NT2/D1 (cell line): ENCODE results near the gene ENPP1.
A peak's percentile ranks its signal among the peaks of the same experiment; 100 is the strongest.

Experiments used
- DNase-seq: peaks from one replicate; pipeline ENCODE4 v3.0.0-alpha.2; 2011; ENCODE audit warnings: low read depth, low spot score
- H3K27me3 ChIP-seq: 2 replicates; pipeline ENCODE4 v1.6.0; 2011; ENCODE audit warnings: mild to moderate bottlenecking; ENCODE audit not compliant: insufficient read length, insufficient read depth
- H3K36me3 ChIP-seq: 2 replicates; pipeline ENCODE4 v1.6.1; 2011; ENCODE audit warnings: mild to moderate bottlenecking, low read length, mixed read lengths; ENCODE audit not compliant: insufficient read depth, insufficient read length
- H3K4me1 ChIP-seq: 2 replicates; pipeline ENCODE4 v1.5.1; 2011; ENCODE audit not compliant: insufficient read depth, insufficient read length
- H3K4me3 ChIP-seq: 2 replicates; pipeline ENCODE4 v1.5.1; 2011; ENCODE audit warnings: low read depth; ENCODE audit not compliant: insufficient read length
- H3K9ac ChIP-seq: 2 replicates; pipeline ENCODE4 v1.6.0; 2011; ENCODE audit warnings: low read depth; ENCODE audit not compliant: insufficient read length
- H3K9me3 ChIP-seq: 2 replicates; pipeline ENCODE4 v1.5.1; 2011; ENCODE audit warnings: mild to moderate bottlenecking, low read length; ENCODE audit not compliant: insufficient read depth
- SUZ12 ChIP-seq: IDR thresholded peaks from 2 replicates; pipeline ENCODE4 v1.6.1; 2011; ENCODE audit not compliant: insufficient read length, insufficient read depth; ENCODE audit errors: extremely low read depth
- YY1 ChIP-seq: IDR thresholded peaks from 2 replicates; pipeline ENCODE4 v1.6.1; 2011; ENCODE audit not compliant: insufficient read length, insufficient read depth
- ZNF274 ChIP-seq: IDR thresholded peaks from 2 replicates; pipeline ENCODE4 v1.6.1; 2011; ENCODE audit warnings: mild to moderate bottlenecking, low read depth, low read length

Gene ENPP1

DNA sequence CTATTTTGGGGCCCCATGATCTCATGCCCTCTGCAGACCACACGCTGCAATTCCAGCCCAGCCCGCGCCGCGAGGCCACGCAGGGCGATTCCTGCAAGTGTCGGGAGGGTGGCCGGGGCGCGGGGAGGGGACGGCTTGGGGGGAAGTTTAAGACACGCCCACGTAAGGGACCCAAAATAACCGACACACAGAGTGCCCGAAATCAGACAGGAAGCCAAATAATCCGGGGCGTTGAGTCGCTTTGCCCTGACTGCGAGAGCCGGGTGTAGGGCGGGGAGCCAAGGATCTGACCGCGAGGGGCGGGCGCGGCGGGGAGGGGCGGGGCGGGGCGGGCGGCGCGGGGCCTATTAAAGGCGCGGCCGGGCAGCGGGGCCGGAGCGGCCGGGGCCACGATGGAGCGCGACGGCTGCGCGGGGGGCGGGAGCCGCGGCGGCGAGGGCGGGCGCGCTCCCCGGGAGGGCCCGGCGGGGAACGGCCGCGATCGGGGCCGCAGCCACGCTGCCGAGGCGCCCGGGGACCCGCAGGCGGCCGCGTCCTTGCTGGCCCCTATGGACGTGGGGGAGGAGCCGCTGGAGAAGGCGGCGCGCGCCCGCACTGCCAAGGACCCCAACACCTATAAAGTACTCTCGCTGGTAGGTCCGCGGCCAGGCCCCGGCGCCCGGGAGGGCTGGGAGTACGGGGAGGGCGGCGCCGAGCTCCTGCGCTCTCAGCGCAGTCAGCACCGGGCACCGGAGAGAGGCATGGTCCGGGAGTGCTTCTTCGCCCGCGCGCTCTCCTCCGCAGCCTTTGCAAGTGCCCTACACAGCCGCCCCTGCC, at the start of gene ENPP1:
Gene ENPP1, plus strand, starts transcription at position 377 of the 816 bp plus-strand sequence. Its CDS starts 16 bp downstream, at position 393.
- peak within 1 kb of the TSS; percentile 84 for H3K4me3 ChIP-seq
- DNase-seq = peak; percentile 38
- H3K9ac ChIP-seq = peak within 1 kb of the TSS; percentile 82

DNA sequence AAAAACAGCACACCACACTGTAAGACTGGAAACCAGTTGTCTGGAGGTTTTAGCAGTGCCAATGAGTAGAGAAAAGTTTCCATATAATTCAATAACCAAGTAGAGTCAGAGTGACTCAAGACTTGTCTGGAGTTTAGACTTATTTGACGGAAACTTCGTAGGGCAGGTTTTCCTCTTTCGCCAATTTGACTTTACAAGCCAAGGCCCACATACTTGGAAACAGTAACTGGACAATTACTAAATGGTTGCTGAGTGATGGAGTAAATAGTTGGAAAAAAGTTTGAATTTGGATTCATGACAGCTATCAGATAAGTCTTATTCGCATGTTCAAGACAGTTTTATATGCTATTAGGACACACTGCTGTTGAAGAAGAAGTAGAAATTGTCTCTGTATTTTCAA, 48.9 kb upstream of the ENPP1 start:
- H3K4me3 ChIP-seq = no peak overlapping the region
- H3K9ac ChIP-seq = no peak overlapping the region
- H3K9me3 ChIP-seq = no peaks in the 10 kb centered on the region
- H3K36me3 ChIP-seq = no peaks in the 10 kb centered on the region
- no peaks in the 10 kb centered on the region for H3K27me3 ChIP-seq
- H3K4me1 ChIP-seq = no peaks in the 10 kb centered on the region
- no peak for DNase-seq
- TF ChIP-seq SUZ12 = no peak
- TF ChIP-seq ZNF274 = no peak
- TF ChIP-seq YY1 = no peak

More for the DNA sequence above, at the start of gene ENPP1:
- Histone ChIP-seq H3K27me3 (peaks cover 30% of the 10 kb centered on the region), H3K9me3 (no peaks in the 10 kb centered on the region), H3K36me3 (no peaks in the 10 kb centered on the region), H3K4me1 (no peaks in the 10 kb centered on the region)
- no peak for TF ChIP-seq ZNF274
- no peak for TF ChIP-seq SUZ12
- TF ChIP-seq YY1 = no peak

DNA sequence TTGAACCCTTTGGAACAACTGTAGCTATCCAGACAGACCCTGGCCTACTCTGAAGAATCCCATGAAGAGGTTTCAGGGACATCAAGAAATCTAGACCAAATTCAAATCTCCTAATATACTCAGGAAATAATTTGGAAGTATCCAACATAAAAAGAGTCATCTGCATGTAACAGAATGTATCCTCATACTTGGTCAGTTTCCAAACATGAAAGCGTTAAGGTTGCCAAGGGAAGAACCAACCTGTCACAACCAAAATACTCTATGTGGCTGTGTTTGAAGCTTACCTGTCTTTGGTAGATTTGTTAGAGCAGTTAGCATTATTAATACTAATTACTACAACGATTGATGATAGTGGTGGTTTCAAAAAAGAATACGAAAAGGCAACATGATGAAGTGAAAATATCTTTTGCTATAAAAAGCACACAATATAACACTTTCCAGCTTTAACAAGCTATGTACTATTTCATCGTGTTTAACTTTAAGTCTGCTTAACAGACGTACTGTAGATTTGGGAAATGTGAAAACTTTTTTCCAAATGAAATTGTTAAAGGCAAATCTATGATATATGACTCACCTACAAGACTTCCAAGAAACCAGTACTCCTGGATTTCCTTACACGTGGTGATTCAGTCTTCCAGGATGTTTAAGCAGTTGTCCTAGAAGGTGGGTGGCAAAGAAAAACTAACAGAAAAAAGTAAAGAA, 46.6 kb upstream of the ENPP1 start:
- no peaks in the 10 kb centered on the region for H3K36me3 ChIP-seq
- H3K9me3 ChIP-seq = no peaks in the 10 kb centered on the region
- H3K4me3 ChIP-seq = no peak overlapping the region
- H3K4me1 ChIP-seq = no peaks in the 10 kb centered on the region
- no peak for DNase-seq
- H3K9ac ChIP-seq = no peak overlapping the region
- TF ChIP-seq YY1 = no peak
- TF ChIP-seq SUZ12 = no peak
- TF ChIP-seq ZNF274 = no peak
- H3K27me3 ChIP-seq = no peaks in the 10 kb centered on the region

DNA sequence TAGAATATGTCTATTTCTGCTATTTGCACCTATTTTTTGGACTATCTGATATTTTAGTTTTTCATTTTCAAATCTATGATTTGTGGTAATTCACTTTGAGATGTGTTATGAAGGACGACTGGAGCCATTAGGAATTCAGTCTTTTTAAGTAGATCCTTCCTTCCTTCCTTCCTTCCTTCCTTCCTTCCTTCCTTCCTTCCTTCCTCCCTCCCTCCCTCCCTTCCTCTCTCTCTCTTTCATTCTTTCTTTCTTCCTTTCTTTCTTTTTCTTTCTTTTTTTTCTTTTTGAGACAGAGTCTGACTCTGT, 46.1 kb upstream of the ENPP1 start:
- no peak for DNase-seq
- Histone ChIP-seq H3K4me1 (no peaks in the 10 kb centered on the region), H3K9me3 (no peaks in the 10 kb centered on the region), H3K27me3 (no peaks in the 10 kb centered on the region), H3K36me3 (no peaks in the 10 kb centered on the region), H3K4me3 (no peak overlapping the region), H3K9ac (no peak overlapping the region)
- TF ChIP-seq YY1 (no peak), ZNF274 (no peak), SUZ12 (no peak)

DNA sequence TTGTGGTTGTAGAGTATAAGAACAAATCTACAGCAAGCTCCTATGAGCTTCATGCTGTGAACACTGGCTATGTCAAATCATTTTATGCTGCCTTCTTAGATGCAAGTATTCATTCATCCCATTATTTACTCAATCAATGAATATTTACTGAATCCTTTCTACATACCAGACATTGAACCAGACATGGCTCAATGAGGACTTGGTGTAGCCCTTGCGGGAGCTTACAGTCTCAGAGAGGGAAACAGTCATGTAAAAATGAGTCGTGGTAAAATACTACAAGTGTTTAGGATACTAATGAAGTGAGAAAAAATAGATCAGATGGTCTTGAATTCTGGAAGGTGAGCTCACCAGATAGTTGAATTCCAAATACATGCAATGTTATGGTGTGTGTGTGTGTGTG, 44.8 kb upstream of the ENPP1 start:
- no peak overlapping the region for H3K9ac ChIP-seq
- H3K4me1 ChIP-seq = no peaks in the 10 kb centered on the region
- no peaks in the 10 kb centered on the region for H3K36me3 ChIP-seq
- H3K27me3 ChIP-seq = no peaks in the 10 kb centered on the region
- DNase-seq = no peak
- no peak overlapping the region for H3K4me3 ChIP-seq
- H3K9me3 ChIP-seq = no peaks in the 10 kb centered on the region
- TF ChIP-seq ZNF274 (no peak), SUZ12 (no peak), YY1 (no peak)

DNA sequence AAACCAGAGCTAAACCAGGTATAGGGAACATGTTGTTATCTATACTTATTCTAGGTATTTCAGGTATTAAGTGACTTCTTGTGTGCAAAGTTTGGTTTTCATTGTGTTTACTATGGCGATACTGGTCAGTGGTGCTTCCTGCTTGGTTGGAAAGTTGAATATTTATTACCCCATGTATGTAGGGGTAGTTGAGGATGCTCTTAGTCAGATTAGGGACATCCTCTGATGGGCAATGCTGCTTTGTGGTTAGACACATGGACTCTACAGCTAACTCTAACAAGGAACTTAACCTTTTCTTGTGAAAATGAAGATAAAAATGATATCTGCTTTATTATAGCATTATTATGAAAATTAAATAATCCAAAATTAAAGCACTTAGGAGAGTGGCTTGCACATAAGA, 44.1 kb upstream of the ENPP1 start:
- Histone ChIP-seq H3K9me3 (no peaks in the 10 kb centered on the region), H3K27me3 (no peaks in the 10 kb centered on the region), H3K4me3 (no peak overlapping the region), H3K9ac (no peak overlapping the region), H3K36me3 (no peaks in the 10 kb centered on the region), H3K4me1 (no peaks in the 10 kb centered on the region)
- TF ChIP-seq YY1 = no peak
- TF ChIP-seq ZNF274 = no peak
- no peak for TF ChIP-seq SUZ12
- no peak for DNase-seq

DNA sequence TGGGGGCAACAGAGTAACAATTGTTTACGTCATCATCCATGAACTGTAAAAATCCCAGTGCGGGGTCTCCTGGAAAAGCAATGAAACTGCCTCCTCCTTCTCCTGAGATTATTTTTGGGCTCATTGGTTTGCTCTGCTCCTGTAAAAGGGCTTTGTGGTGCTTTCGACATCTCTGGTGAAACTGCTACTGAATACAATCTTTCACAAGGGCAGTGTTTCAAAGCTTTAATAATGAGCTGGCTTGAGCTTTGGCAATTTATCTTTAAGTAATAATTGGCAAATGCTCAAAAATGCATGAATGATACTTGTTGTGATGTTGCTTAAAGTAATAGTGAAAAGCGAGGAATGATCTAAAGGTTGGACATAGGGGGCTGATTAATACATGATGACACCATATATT, 43.5 kb upstream of the ENPP1 start:
- H3K36me3 ChIP-seq = no peaks in the 10 kb centered on the region
- TF ChIP-seq SUZ12 (no peak), YY1 (no peak), ZNF274 (no peak)
- no peak for DNase-seq
- H3K9ac ChIP-seq = no peak overlapping the region
- H3K4me1 ChIP-seq = no peaks in the 10 kb centered on the region
- no peaks in the 10 kb centered on the region for H3K27me3 ChIP-seq
- no peak overlapping the region for H3K4me3 ChIP-seq
- no peaks in the 10 kb centered on the region for H3K9me3 ChIP-seq
